ENCODE data around the gene FCRL5. TPM values are rescaled to one million over a fixed set of nuclear protein-coding genes. Genes with fewer than 3 reads are reported as not detected.
"Not testable (repeated sequence)": the region's sequence is repeated elsewhere in the genome, so short reads cannot be mapped to it uniquely, and the experiment has no call there.

Gene FCRL5
- total RNA-seq, 1 donor from 2014 or later, result not detected

DNA sequence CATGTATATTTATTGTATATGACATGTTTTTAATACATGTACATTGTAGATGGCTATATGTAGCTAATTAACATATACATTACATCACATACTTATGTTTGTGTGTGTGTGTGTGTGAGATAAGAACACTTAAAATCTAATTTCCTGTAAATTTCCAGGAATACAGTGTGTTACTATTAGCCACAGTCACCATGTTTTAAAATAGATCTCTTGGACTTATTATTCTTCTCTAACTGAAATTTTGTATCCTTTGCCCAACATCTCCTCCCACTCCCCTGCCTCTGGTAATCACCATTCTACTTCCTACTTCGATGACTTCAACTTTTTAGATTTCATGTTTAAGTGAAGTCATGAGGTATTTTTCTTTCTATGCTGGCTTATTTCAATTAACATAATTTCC, 64.8 kb downstream of the FCRL5 start:
- TF ChIP-seq, protein P1, sequence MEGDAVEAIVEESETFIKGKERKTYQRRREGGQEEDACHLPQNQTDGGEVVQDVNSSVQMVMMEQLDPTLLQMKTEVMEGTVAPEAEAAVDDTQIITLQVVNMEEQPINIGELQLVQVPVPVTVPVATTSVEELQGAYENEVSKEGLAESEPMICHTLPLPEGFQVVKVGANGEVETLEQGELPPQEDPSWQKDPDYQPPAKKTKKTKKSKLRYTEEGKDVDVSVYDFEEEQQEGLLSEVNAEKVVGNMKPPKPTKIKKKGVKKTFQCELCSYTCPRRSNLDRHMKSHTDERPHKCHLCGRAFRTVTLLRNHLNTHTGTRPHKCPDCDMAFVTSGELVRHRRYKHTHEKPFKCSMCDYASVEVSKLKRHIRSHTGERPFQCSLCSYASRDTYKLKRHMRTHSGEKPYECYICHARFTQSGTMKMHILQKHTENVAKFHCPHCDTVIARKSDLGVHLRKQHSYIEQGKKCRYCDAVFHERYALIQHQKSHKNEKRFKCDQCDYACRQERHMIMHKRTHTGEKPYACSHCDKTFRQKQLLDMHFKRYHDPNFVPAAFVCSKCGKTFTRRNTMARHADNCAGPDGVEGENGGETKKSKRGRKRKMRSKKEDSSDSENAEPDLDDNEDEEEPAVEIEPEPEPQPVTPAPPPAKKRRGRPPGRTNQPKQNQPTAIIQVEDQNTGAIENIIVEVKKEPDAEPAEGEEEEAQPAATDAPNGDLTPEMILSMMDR (IDR thresholded peaks at IDR 0.05), result no peak
- Histone ChIP-seq H3K4me3 (no peak overlapping the region), H3K27me3 (no peaks in the 10 kb centered on the region), H3K36me3 (no peaks in the 10 kb centered on the region), H3K4me1 (no peaks in the 10 kb centered on the region), H3K9me3 (no peaks in the 10 kb centered on the region), H3K27ac (no peak overlapping the region)
- intact Hi-C loops (cut with DNase I), result loop anchor here (5.0 kb wide), 1 partner anchor 320 kb away; no protein-coding TSS in a partner anchor
- DNase-seq (ENCODE audit: low spot score in 2 of 2), result no peak

DNA sequence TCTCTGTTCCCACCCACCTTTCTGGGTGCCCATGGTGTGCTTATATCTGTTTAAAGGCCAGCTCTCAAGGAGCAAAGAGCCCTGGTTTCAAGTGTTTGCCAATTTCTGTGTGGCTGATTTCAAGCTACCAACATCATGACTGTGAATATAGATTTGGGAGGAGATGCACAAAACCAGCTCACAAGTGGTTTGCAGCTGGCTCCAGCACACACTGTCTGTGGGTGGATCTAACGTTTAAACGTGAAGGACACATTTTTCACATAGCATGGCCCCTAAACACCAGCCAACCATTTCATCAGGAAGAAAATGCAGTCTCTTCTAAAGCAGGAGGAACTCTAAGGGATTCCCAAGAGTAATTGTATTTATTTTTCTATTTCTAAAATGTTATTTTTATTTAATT, 65.2 kb downstream of the FCRL5 start:
- Histone ChIP-seq H3K4me1 (no peaks in the 10 kb centered on the region), H3K9me3 (no peaks in the 10 kb centered on the region), H3K36me3 (no peaks in the 10 kb centered on the region), H3K27ac (no peak overlapping the region), H3K4me3 (no peak overlapping the region), H3K27me3 (no peaks in the 10 kb centered on the region)
- intact Hi-C loops (cut with DNase I), result loop anchor here (5.0 kb wide), 1 partner anchor 320 kb away; no protein-coding TSS in a partner anchor
- TF ChIP-seq, protein P1 (IDR thresholded peaks at IDR 0.05), result no peak
- no peak for DNase-seq (ENCODE audit: low spot score in 2 of 2)

DNA sequence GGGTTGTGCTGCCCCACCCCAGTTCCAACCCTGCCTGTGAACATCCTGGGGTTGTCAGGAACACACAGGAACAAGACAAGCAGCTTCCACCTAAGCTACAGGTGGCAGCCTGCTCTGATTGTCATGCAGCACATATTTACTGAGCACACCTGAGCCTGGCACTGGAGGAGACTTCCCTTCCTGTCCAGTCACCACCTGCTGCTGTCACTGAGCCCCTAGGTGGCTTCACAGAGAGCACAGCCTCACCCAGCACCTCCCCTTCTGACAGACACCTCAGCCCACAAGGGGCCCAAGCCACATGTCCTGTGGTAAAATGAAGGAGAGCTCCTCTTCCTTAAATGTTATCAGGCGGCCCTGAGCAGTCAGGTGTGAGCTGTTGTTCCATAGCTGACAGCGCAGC, 65.9 kb downstream of the FCRL5 start:
- not testable (repeated sequence) for H3K9me3 ChIP-seq; H3K4me3 ChIP-seq; H3K27me3 ChIP-seq; DNase-seq (ENCODE audit: low spot score in 2 of 2); H3K4me1 ChIP-seq; H3K27ac ChIP-seq; H3K36me3 ChIP-seq
- intact Hi-C loops (cut with DNase I), result loop anchor here (5.0 kb wide), 1 partner anchor 319 kb away; no protein-coding TSS in a partner anchor

DNA sequence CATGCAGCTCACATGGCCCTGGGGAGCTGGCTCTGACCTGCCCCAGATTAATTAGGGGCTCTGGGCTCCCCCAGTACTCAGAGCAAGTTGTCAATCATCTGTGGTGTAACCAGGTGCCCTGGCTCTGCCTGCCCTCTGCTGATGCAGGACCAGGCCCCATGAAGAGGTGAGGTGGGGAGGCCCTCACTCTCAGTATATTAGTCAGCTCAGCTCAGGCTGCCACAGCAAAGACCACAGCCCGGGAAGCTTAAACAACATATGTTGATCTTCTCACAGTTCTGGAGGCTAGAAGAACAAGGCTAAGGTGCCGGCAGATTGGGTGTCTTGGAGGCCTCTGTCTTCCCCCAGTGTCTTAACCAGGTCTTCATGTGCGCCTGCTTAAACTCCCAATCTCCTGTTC, 66.5 kb downstream of the FCRL5 start:
- H3K4me3 ChIP-seq, result no peak overlapping the region
- H3K27ac ChIP-seq, result no peak overlapping the region
- H3K4me1 ChIP-seq, result no peaks in the 10 kb centered on the region
- intact Hi-C loops (cut with DNase I), result loop anchor here (5.0 kb wide), 1 partner anchor 318 kb away; no protein-coding TSS in a partner anchor
- H3K9me3 ChIP-seq, result no peaks in the 10 kb centered on the region
- H3K36me3 ChIP-seq, result no peaks in the 10 kb centered on the region
- no peak for DNase-seq (ENCODE audit: low spot score in 2 of 2)
- TF ChIP-seq, protein P1 (IDR thresholded peaks at IDR 0.05), result no peak
- no peaks in the 10 kb centered on the region for H3K27me3 ChIP-seq

DNA sequence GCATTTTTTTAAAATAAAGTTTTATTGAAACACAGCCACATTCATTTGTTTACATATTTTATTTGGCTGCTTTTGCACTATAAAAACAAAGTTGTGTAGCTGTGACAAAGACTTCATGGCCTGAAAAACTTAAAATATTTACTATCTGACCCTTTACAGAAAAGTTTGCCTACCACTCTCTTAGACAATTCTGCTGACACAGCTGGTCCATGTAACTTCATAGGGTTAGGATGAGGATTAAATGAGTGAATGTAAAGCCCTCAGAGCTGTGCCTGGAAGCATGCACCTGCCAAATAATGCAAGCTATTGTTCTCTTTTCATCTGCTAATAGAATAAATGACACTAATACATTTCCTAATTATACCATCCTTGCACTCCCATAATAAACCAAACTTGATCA, 67.7 kb downstream of the FCRL5 start:
- H3K4me1 ChIP-seq, result no peaks in the 10 kb centered on the region
- no peak overlapping the region for H3K4me3 ChIP-seq
- TF ChIP-seq, protein P1 (IDR thresholded peaks at IDR 0.05), result no peak
- intact Hi-C loops (cut with DNase I), result no loop called here
- H3K9me3 ChIP-seq, result no peaks in the 10 kb centered on the region
- H3K36me3 ChIP-seq, result no peaks in the 10 kb centered on the region
- no peaks in the 10 kb centered on the region for H3K27me3 ChIP-seq
- no peak for DNase-seq (ENCODE audit: low spot score in 2 of 2)
- no peak overlapping the region for H3K27ac ChIP-seq

DNA sequence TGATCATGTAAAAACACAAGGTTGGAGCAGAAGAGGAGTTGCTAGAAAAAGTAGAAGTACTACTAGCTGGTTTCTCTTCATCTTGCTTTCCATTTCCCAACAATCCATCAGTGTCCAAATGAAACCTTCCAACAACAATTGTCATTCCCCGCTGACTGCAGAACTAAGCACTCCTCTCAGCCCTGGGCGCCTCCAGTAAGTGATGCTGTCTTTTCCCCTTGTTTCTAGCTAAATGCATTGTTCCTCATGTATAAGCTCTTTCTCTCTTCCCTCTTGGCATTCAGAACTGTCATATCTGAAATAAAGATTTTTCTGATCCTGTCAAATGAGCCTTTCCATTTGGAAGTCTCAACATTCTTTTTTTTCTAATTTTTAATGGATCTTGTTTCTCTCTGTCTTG, 68.7 kb downstream of the FCRL5 start:
- intact Hi-C loops (cut with DNase I), result no loop called here
- Histone ChIP-seq H3K4me1 (no peaks in the 10 kb centered on the region), H3K9me3 (peaks cover 0 to 7% of the 10 kb centered on the region in 2 donors), H3K27ac (no peak overlapping the region), H3K36me3 (no peaks in the 10 kb centered on the region), H3K4me3 (no peak overlapping the region), H3K27me3 (no peaks in the 10 kb centered on the region)
- TF ChIP-seq, protein P1 (IDR thresholded peaks at IDR 0.05), result no peak
- no peak for DNase-seq (ENCODE audit: low spot score in 2 of 2)

Measured in ascending aorta (tissue), 2 donors.